ENCODE results near the gene MKNK2. TPM values are rescaled to one million over a fixed set of nuclear protein-coding genes. Genes with fewer than 3 reads are reported as not detected.

The MKNK2 gene
- total RNA-seq, 4 donors from 2014 or later: 224 to 367 (median 251) TPM

DNA sequence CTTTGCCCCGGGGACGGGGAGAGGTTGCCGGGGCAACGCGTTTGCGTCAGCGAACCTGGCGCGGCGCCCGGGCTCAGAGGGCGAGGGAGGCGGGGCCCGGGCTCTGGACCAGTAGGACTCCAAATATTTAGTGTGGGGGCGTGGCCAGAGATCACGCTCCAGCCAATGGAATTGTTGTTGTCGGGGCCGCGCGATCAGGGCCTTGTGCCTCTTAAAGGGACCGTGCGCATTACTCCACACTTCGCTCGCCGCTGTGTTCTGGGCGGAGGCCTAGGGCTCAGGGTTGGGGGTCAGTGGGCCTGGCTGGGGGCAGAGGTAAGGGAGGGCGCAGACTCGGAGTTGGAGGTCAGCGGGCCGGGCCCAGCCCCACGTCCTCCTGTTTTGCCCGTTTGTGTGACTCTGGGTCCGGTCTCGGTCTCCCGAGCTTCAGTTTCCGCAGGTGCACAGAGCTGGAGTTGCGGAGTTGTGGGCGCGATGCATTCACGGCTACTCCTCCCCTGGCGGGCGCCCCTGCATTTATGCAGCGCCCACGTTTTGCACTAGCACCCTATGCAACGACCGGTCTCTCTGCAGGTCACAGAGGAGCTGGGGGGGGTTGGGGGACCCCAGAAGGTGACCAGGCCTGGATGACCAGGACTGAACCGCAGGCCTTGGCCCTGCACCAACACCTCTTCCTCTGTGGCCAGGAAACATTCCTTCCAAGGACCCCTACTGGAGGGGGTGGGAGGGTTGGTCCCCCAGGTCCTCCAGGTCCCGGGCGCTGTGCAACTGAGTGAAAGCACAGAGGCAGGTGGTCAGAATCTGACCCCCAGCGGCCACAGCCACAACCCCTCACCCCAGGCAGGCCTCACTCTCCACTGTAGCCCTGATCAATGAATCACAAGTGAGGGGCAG, 10.7 kb upstream of the MKNK2 start:
- TF ChIP-seq, protein P1, sequence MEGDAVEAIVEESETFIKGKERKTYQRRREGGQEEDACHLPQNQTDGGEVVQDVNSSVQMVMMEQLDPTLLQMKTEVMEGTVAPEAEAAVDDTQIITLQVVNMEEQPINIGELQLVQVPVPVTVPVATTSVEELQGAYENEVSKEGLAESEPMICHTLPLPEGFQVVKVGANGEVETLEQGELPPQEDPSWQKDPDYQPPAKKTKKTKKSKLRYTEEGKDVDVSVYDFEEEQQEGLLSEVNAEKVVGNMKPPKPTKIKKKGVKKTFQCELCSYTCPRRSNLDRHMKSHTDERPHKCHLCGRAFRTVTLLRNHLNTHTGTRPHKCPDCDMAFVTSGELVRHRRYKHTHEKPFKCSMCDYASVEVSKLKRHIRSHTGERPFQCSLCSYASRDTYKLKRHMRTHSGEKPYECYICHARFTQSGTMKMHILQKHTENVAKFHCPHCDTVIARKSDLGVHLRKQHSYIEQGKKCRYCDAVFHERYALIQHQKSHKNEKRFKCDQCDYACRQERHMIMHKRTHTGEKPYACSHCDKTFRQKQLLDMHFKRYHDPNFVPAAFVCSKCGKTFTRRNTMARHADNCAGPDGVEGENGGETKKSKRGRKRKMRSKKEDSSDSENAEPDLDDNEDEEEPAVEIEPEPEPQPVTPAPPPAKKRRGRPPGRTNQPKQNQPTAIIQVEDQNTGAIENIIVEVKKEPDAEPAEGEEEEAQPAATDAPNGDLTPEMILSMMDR (IDR thresholded peaks at IDR 0.05): no peak
- TF ChIP-seq POLR2A (IDR thresholded peaks at IDR 0.05): no peak
- WGBS, 2 donors: 3 to 4% methylated on average over 34 to 48 of the region's 50 CpGs
- peak; percentile 99 to 100 for DNase-seq (ENCODE audit: low spot score in 2 of 2)
- H3K4me3 ChIP-seq (ENCODE audit: low read depth, poor library complexity, severe bottlenecking): peak overlapping the region; percentile 13
- intact Hi-C loops (cut with DNase I; ENCODE audit: low total_unique reads): no loop called here

DNA sequence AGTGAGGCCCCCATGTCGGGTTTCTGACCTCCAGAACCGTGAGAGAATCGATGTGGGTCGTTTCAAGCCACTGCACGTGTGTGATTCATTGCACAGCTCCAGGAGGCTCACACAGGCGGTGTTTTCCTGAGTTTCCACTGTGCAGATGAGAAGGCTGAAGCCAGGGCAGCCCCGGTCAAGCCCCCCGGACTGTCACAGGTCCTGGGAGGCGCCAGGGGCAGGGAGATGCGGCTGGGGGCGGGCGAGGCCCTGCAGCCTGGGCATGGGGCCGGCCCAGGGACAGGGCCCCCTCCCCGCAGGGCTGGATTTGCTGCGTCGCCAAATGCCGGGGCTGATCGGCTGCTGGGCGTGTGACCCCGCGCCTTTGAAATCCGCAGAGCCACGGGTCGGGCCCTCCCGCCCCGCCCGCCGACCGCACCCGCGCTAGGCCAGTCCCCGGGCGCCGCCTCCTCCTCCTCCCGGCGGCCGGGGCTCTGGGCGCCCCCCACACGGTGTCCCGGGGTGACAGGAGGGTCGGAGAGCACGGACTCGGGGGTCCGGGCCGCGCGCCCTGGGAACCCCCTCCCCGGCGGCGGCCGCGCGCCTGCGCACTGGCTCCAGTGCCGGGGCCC, 9.9 kb upstream of the MKNK2 start:
- TF ChIP-seq, protein P1 (IDR thresholded peaks at IDR 0.05): no peak
- TF ChIP-seq POLR2A (IDR thresholded peaks at IDR 0.05): peak in 1 of 2 donors; percentile 95
- DNase-seq (ENCODE audit: low spot score in 2 of 2): peak; percentile 56 to 94
- WGBS, 2 donors: 0 to 4% methylated on average over 4 to 41 of the region's 55 CpGs
- intact Hi-C loops (cut with DNase I; ENCODE audit: low total_unique reads): no loop called here
- H3K4me3 ChIP-seq (ENCODE audit: low read depth, poor library complexity, severe bottlenecking): peak overlapping the region; percentile 8

DNA sequence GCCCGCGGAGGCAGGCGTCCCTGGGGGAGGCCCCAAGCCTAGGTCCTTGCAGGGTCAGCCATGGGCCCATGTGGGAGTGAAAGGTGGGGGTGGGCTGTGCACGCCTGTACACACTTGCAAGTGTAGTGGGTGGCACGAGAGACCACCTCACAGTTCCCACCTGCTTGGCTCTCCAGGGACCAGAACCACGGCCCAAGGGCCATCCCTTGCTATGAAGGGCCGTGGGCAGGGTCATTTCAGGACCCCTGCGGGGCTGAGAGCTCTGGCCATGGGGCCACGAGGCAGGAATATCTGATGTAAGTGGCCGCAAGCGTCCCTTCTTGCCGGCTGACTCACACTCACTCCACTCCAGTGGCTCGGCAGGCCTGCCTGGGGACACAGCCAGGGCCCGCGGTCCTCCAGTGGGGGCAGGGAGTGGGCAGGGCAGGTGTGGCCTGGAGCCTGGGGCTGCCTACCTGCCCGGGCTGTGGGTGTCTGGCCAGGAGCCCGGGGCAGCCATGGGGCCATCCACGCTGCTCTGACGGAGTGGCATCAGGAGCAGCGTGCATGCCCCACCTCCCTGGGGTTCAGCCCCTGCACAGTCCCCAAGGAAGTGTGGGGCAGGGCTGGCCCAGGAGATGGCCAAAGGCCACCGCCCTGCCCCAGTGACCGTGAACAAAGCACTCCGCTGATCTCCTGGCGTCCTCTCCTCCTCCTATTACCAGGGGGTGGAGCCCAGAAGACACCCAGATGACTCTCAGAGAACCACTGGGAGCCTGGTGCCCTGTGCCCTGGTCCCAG, 8.6 kb upstream of the MKNK2 start:
- peak; percentile 66 to 94 for DNase-seq (ENCODE audit: low spot score in 2 of 2)
- no peak for TF ChIP-seq POLR2A (IDR thresholded peaks at IDR 0.05)
- TF ChIP-seq, protein P1 (IDR thresholded peaks at IDR 0.05): no peak
- intact Hi-C loops (cut with DNase I; ENCODE audit: low total_unique reads): no loop called here
- WGBS, 2 donors: 20 to 23% methylated on average over 8 to 16 of the region's 24 CpGs
- H3K4me3 ChIP-seq (ENCODE audit: low read depth, poor library complexity, severe bottlenecking): no peak overlapping the region

DNA sequence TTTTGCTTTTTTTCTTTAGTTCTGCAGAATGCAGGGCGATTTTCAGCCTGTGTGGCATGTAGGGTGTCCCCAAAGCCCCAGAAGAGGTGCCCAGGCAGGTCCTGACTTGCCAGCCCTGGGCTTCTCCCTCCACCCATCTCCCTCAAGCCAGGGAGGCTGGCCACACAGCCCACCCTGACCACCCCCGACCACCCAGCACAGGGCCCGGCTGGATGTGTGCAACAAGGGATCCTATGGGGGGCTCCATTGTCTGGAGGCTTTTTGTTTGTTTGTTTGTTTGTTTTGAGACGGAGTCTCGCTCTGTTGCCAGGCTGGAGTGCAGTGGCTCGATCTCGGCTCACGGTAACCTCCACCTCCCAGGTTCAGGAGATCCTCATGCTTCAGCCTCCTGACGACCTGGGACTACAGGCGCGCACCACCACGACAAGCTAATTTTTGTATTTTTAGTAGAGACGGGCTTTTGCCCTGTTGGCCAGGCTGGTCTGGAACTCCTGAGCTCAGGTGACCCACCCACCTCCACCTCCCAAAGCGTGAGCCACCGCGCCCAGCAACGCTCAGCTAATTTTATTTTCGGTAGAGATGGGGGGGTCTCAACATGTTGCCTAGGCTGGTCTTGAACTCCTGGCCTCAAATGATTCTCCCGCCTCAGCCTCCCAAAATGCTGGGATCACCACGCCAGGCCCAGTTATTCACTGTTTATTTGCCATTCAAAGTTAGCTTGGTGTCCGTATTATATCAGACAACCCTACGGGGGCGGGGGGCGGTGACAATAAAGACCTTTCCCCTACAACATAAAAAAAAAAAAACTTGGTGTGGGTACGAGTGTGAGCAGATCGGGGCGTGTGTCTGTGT, 7.8 kb upstream of the MKNK2 start:
- no peak overlapping the region for H3K4me3 ChIP-seq (ENCODE audit: low read depth, poor library complexity, severe bottlenecking)
- intact Hi-C loops (cut with DNase I; ENCODE audit: low total_unique reads): no loop called here

More for the DNA sequence above, 7.8 kb upstream of the MKNK2 start:
- TF ChIP-seq, protein P1 (IDR thresholded peaks at IDR 0.05): no peak
- no peak for TF ChIP-seq POLR2A (IDR thresholded peaks at IDR 0.05)
- no peak for DNase-seq (ENCODE audit: low spot score in 2 of 2)
- WGBS, 2 donors: 76 to 82% methylated on average over 27 of the region's 27 CpGs

Measured in lower leg skin (tissue), 4 donors.